ENCODE data around the gene TAF3.

GRCh38 chr10:7962592-7962991, 144.3 kb downstream of the TAF3 start:
- TF ChIP-seq CTCF (IDR thresholded peaks at IDR 0.05; ENCODE audit: borderline replicate concordance, extremely low read depth, low read length, poor library complexity, severe bottlenecking) (no peak), EZH2 (IDR thresholded peaks at IDR 0.05; ENCODE audit: borderline replicate concordance, low read depth, low read length, severe bottlenecking) (no peak)

Data from DND-41 (cell line).